Uterus (tissue), 4 donors: Measurements from ENCODE around the gene NUP210. TPM values are rescaled to one million over a fixed set of nuclear protein-coding genes. Genes with fewer than 3 reads are reported as not detected.

ENCODE experiments used
- DNase-seq, 2 donors: peaks; one replicate each; pipeline ENCODE4 v3.0.0-alpha.2; 2019 to 2020
- H3K27ac ChIP-seq, 2 donors: fragments of 200-600 bp; sonication (generic); 1 replicate in 1 of 2; 2 replicates in 1 of 2; pipeline ENCODE4 v1.5.1; 2016 to 2018
- H3K27me3 ChIP-seq, 2 donors: fragments of 200-600 bp; sonication (generic); one replicate each; pipeline ENCODE4 v1.5.1; 2018 to 2019; ENCODE audit warnings: control low read depth in 1 of 2
- H3K36me3 ChIP-seq, 2 donors: fragments of 200-600 bp; sonication (generic); one replicate each; pipeline ENCODE4 v1.5.1; 2019; ENCODE audit warnings: control low read depth in 1 of 2
- H3K4me1 ChIP-seq, 2 donors: fragments of 200-600 bp; sonication (generic); one replicate each; pipeline ENCODE4 v1.5.1; 2018 to 2019; ENCODE audit warnings: control low read depth in 1 of 2
- H3K4me3 ChIP-seq, 2 donors: fragments of 200-600 bp; sonication (generic); 1 replicate in 1 of 2; 2 replicates in 1 of 2; pipeline ENCODE4 v1.5.1; 2018 to 2019; ENCODE audit warnings: mild to moderate bottlenecking in 1 of 2
- H3K9me3 ChIP-seq, 2 donors: fragments of 200-600 bp; sonication (generic); one replicate each; pipeline ENCODE4 v1.5.1; 2019; ENCODE audit warnings: control low read depth in 1 of 2
- CTCF ChIP-seq, 4 experiments: fragments of 200-600 bp in 2 of 4; fragments of 450-650 bp in 2 of 4; sonication (generic) in 2 of 4; IDR thresholded peaks; one replicate each; pipeline ENCODE4 v1.5.1; 2016 to 2019; ENCODE audit warnings: antibody characterized with exemption in 4 of 4, mild to moderate bottlenecking in 2 of 4, moderate library complexity in 1 of 4
- POLR2A ChIP-seq, 2 donors: fragments of 450-650 bp; IDR thresholded peaks; one replicate each; pipeline ENCODE4 v1.6.1; 2016; ENCODE audit warnings: antibody characterized with exemption in 2 of 2, mild to moderate bottlenecking in 1 of 2, moderate library complexity in 1 of 2
- intact Hi-C: fragments of 100-400 bp; cut with DNase I; formaldehyde crosslinking; loops from one replicate; pipeline ENCODE4 v1.15.1; 2023; ENCODE audit warnings: low total_unique reads
- total RNA-seq, 4 donors: library from RNA; depleted of rRNA in 3 of 4; stranded (reverse); fragments of >200 nt in 3 of 4; gene quantifications; one replicate each; pipeline versions ENCODE4 v1.1.0 to v1.2.4, GENCODE V29; 2014 to 2023
- donor health status: DM: yes; HTN: yes; CAD: no.

Gene NUP210
- total RNA-seq, 4 donors from 2014 or later: 0.29 to 9.5 (median 5.1) TPM

GRCh38 chr3:13288732-13289718, 131.1 kb downstream of the NUP210 start:
- DNase-seq: no peak
- Histone ChIP-seq H3K4me3 (no peak overlapping the region), H3K36me3 (no peaks in the 10 kb centered on the region), H3K9me3 (peaks cover 0 to 2% of the 10 kb centered on the region in 2 donors), H3K27me3 (peaks cover 0 to 11% of the 10 kb centered on the region in 2 donors), H3K4me1 (no peaks in the 10 kb centered on the region), H3K27ac (no peak overlapping the region)
- TF ChIP-seq POLR2A (IDR thresholded peaks at IDR 0.05): no peak
- TF ChIP-seq CTCF (IDR thresholded peaks at IDR 0.05): no peak
- intact Hi-C loops: no loop called here

GRCh38 chr3:13287833-13288232, 132.3 kb downstream of the NUP210 start:
- Histone ChIP-seq H3K9me3 (peaks cover 0 to 4% of the 10 kb centered on the region in 2 donors), H3K27me3 (peaks cover 0 to 19% of the 10 kb centered on the region in 2 donors), H3K4me3 (no peak overlapping the region), H3K4me1 (no peaks in the 10 kb centered on the region), H3K36me3 (no peaks in the 10 kb centered on the region), H3K27ac (no peak overlapping the region)
- TF ChIP-seq POLR2A (IDR thresholded peaks at IDR 0.05): no peak
- no peak for TF ChIP-seq CTCF (IDR thresholded peaks at IDR 0.05)
- intact Hi-C loops: no loop called here
- DNase-seq: no peak

GRCh38 chr3:13286873-13287272, 133.2 kb downstream of the NUP210 start:
- Histone ChIP-seq H3K27me3 (peaks cover 0 to 19% of the 10 kb centered on the region in 2 donors), H3K9me3 (peaks cover 0 to 4% of the 10 kb centered on the region in 2 donors), H3K27ac (no peak overlapping the region), H3K4me1 (peaks cover 0 to 8% of the 10 kb centered on the region in 2 donors), H3K36me3 (no peaks in the 10 kb centered on the region), H3K4me3 (no peak overlapping the region)
- intact Hi-C loops: no loop called here
- TF ChIP-seq CTCF (IDR thresholded peaks at IDR 0.05): no peak
- no peak for DNase-seq

GRCh38 chr3:13285007-13285567, 135.0 kb downstream of the NUP210 start:
- H3K9me3 ChIP-seq: peaks cover 0 to 4% of the 10 kb centered on the region in 2 donors
- H3K4me3 ChIP-seq: no peak overlapping the region
- H3K4me1 ChIP-seq: peaks cover 0 to 9% of the 10 kb centered on the region in 2 donors
- no peak overlapping the region for H3K27ac ChIP-seq
- no peaks in the 10 kb centered on the region for H3K36me3 ChIP-seq
- DNase-seq: no peak
- H3K27me3 ChIP-seq: peaks cover 0 to 19% of the 10 kb centered on the region in 2 donors
- TF ChIP-seq CTCF (IDR thresholded peaks at IDR 0.05) (no peak), POLR2A (IDR thresholded peaks at IDR 0.05) (no peak)
- intact Hi-C loops: no loop called here

- intact Hi-C loops: no loop called here
- H3K27me3 ChIP-seq: peaks cover 0 to 19% of the 10 kb centered on the region in 2 donors
- H3K4me3 ChIP-seq: no peak overlapping the region
These were observed 136.3 kb downstream of the NUP210 start for GRCh38 chr3:13283877-13284264.

More at GRCh38 chr3:13283877-13284264, 136.3 kb downstream of the NUP210 start:
- TF ChIP-seq CTCF (IDR thresholded peaks at IDR 0.05): no peak
- TF ChIP-seq POLR2A (IDR thresholded peaks at IDR 0.05): no peak
- Histone ChIP-seq H3K9me3 (peaks cover 0 to 4% of the 10 kb centered on the region in 2 donors), H3K36me3 (no peaks in the 10 kb centered on the region), H3K4me1 (peaks cover 0 to 9% of the 10 kb centered on the region in 2 donors), H3K27ac (no peak overlapping the region)
- DNase-seq: no peak
